ENCODE data around the gene DPY19L1.
"Not testable (repeated sequence)": the region's sequence is repeated elsewhere in the genome, so short reads cannot be mapped to it uniquely, and the experiment has no call there.

Gene DPY19L1

DNA sequence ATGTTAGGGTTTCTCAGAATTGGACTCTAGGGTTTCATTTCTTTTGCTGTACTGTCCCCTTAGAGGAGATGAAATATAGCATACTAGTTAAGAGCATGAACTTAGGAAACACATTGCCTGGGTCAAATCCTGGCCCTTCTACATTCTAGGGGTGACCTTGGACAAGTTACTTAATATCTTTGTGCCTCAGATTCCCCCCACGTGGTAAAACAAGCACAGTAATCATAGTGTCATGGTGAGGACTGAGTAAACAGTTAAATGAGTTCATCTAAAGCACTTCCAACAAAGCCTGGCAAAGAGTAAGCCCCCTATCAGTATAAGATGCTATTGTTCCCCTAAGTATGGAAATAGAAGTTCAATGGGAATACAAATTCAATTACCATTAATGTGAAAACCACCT lies 5.1 kb downstream of the DPY19L1 start:
- DNase-seq, result no peak

DNA sequence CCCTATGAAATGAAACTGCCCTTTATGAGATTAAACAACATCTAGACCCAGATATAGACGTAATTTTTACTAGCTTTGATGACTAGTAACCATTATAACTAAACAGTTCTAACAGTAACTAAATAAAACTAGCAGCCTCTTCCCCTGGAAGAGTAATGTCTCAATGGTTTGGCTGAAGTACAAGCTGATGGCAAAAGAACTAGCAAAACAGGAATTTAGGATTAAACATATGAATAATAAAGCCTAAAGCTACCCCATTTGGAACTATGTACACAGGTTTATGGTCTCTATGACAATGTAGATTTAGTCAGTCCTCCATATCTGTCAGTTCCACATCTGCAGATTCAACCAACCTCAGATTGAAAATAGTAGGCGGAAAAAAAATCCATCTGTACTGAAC lies 6.4 kb downstream of the DPY19L1 start:
- no peak for DNase-seq

DNA sequence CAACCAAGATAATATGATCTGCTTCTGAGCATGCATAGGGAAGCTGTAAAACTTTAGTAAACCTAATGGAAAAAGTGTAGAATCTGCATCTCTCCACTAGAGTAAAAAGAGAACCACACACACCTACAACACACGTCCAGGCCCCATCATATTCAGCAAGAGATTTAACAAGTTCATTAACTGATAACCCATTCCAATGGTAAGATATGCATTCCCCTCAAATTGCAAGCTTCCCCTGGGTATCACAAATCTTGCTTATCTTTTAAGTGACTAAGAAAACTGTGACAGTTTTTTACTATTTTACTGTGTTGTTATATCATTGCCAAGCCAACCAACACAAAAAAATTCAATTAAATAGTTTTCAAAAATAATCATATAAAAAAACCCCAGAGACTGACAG lies 8.0 kb downstream of the DPY19L1 start:
- DNase-seq, result no peak

GRCh38 chr7:35026150-35026549 lies 11.1 kb downstream of the DPY19L1 start:
- DNase-seq, result no peak

DNA sequence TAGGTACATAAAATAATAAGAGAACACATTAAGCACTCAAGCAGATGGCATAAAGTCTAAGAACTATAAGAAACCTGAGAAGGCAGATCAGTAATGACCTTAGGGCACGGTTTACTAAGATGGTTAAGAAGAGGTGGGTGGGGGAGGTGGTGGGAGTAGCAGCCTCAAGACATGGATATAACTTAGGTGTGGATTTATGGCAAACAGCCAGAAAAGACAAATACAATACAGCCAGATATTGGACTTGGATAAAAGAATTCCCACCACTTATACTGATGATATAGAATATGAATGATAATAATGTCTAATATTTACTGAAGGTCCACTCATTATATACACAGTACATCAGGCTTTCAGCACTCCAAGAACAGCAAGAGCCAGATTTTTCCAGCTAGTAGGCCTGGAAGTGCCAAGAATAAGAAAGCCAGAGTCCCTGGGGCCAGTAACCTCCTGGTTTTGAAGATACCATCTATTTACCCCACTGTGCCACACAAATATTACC lies 11.9 kb downstream of the DPY19L1 start:
- DNase-seq, result no peak

GRCh38 chr7:35024298-35024697 lies 13.0 kb downstream of the DPY19L1 start:
- no peak for DNase-seq

GRCh38 chr7:35022725-35023124 lies 14.6 kb downstream of the DPY19L1 start:
- no peak for DNase-seq

GRCh38 chr7:35021445-35021844 lies 15.8 kb downstream of the DPY19L1 start:
- no peak for DNase-seq

GRCh38 chr7:35019801-35020200 lies 17.5 kb downstream of the DPY19L1 start:
- no peak for DNase-seq

GRCh38 chr7:35019179-35019729 lies 18.0 kb downstream of the DPY19L1 start:
- DNase-seq, result no peak

GRCh38 chr7:35015346-35015859 lies 21.9 kb downstream of the DPY19L1 start:
- DNase-seq, result no peak

DNA sequence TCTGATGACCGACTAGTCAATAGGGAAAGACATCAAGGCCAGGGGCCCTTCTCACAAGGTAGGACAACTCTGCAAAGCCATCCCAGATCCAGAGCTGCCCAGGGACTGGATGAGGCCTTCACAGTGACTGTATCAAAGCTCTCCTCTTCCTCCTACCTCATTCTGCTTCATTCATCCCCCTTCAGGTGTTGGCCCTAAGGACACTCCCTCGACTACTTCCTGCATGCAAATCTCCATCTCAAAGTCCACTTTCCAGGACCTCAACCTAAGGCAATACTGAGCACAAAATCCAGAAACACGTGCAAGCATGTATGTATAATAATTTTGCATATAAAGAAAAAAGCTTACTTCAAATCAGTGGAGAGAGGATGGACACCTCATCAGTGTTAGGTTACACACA lies 25.1 kb downstream of the DPY19L1 start:
- DNase-seq, result no peak

DNA sequence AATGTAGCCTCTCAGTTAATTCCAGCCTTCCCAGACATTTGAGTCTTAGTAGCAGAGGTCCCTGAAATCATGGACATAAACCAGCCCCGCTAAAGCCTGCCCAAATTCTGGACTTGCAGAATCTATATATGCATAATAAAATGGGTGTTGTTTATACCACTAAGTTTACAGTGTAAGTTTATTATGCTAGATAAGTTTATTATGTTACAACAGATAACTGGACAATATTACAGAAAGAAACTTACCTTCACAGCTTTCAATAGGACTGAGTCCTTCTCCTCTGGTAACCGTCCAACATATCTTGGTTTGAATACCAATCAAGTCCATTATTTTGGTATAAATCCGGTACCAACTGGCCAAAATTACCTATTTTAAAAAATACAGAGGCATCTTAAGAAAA lies 26.2 kb downstream of the DPY19L1 start:
- no peak for DNase-seq

DNA sequence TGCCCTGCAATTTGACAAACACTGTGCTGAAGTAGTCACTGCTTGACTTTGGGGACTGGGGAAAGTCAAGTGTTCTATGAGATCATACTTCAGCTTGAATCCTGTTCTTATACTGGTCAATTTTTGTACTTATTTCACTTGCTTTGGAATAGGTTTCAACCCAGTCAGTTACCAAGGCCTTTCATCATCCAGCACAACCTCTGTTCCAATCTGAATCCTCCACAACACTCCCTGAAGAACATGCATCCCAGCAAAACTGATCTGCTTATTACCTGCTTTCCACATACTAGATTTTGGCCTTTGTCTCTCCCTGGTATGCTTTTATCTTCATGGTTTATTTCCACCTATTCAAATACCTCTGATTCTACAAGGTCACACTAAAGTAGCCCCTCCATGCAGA lies 29.5 kb downstream of the DPY19L1 start:
- no peak for DNase-seq

DNA sequence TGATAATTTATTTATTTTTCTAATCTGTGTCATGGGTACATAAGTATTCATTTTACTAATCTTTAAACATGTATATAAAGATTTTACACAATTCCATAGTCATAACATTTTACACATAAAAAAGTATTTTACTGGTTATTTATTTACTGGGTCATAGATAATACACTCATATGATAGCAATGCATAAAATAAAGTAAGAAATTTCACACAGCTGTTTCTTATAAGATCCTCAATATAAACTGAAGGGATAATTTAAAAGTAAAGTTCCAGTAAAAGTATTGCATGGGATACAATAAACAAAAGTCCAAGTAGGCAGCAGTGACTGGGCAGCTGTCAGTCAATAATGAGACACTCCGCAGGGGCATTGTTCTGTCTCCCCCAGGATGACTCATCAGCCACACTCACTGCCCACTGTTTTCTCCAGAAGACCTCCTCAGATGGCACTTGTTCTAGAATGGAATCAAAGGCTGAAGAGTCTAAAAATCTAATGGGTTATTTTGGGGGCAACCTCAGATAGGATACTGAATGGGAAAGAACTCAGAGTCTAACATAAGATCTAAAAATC lies 32.7 kb downstream of the DPY19L1 start:
- no peak for DNase-seq

DNA sequence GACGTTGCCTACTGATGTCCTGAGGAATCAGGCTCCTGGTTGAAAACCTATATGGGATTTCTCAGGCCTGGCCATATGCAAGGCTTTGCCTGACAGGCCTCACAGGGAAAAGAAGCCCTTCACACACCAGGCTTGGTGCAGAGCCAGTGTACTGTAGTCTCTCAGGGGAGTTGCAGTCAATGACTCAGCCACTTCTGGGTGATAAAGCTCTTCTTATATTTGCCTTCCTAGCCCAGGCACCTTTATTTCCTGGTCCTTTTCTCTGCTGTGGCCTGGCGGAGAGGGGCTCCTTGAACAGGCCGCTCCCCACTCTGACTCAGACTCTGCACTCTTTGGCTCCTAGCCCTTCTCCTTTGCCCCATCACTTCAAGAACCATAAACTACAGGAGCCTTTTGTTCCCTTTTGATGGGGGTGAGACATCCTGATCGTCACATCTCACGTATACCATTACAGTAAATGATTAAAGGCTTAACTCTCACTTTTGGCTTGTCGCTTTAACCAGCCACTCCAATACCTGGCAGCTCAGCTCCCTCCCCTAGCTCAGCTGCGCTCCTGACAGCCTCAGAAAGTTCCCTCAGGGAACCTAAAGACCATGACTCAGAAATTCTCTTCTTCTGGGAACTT lies 33.5 kb downstream of the DPY19L1 start:
- DNase-seq, result no peak

DNA sequence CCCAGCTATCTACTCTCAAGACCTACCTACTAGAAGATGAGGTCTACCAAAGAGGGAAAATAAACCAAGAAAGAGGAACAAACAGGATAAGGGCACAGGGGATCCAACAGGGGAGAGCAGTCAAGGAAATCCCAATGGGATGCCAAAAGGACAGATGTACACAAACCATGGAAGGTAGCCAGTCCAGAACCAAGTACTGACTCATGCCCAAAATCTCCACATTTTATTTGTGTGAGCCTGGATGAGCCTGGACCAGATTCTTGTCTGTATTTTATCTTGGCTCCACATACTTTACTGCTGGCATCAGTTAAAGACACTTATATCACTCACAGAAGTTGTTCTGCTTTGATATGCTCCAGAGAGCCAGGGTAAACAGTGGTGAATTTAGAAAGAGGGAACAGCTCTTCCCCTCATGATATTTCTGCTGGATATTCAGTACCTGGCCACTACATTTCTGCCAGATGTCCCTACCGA lies 34.1 kb downstream of the DPY19L1 start:
- DNase-seq, result not testable (repeated sequence)

- DNase-seq, result not testable (repeated sequence)
These were observed 39.0 kb downstream of the DPY19L1 start for GRCh38 chr7:34998335-34998734.

DNA sequence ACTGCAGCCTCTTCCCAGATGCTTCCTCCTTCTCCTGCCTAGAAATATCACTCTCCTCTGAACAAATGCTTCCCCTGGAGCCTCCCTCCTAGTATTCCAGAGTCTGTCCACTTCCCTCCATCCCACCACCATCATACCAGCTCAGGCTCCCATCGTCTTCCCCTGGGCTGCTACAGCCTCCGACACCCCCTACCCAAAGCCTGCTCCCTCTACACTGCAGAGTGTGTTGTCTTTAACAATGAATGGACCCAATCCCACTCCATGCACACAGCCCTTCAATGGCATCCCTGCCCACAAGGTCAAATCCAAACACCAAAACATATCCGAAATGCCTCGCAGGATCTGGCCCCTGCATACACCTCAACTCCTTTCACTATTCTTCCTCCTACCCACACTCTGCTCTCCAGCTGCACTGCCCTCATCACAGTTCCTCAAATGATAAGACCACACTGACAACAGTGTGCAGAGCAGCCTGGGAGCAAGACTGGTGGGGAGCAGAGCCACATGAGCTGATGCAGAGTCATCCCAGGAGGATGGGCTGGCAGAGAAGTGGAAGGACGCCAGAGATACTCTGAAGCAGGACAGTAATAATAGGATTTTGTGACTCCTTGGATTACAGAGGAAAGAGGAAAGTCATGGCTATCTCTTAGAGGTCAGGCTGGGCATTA lies 40.7 kb downstream of the DPY19L1 start:
- DNase-seq, result not testable (repeated sequence)

GRCh38 chr7:34995757-34996156 lies 41.5 kb downstream of the DPY19L1 start:
- no peak for DNase-seq

DNA sequence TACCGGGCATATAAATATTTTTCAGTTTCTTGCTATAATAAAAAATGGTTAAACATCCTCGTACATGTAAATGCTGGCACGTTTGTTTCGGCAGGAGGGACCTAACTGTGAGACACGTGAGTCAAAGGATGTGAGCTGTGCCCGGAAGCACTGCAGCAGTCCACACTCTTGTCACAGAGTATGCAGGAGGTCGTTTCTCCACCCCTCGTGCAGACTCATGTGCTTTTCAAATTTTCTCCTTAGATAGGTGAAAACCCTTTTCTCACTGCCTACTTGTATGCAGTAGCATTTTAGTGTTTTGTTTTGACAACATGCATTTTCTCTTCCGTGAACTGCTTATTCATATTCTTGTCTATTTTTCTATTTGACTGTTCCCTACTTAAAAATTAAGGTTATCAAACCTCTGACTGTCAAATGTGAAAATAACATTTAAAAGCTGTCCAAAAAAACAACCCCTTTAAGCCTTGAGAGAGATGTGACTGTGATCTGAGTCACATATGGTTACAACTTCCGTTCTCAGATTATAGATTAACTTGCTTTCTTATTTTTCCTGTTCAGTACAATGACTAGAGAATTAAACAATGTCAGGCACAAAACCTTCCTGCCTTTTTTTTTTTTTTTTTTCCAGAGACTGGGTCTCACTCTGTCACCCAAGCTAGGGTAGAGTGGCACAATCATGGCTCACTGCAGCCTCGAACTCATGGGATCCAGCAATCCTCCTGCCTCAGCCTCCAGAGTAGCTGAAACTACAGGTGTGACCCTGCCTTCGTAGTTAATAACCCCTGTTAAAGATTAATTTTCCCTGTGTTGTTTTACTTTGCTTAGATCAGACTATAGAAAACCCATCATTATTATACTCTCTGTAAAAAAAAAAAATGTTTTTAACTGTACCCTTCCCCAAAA lies 45.1 kb downstream of the DPY19L1 start:
- peak; percentile 57 for DNase-seq

- not testable (repeated sequence) for DNase-seq
These were observed 48.7 kb downstream of the DPY19L1 start for GRCh38 chr7:34988442-34989125.
